GM12878 (cell line): ENCODE data around the gene TANC1. TPM values are rescaled to one million over a fixed set of nuclear protein-coding genes. Genes with fewer than 3 reads are reported as not detected.

ENCODE experiments used
- ATAC-seq: fragments of 200-7000 bp; cut with Tn5 transposase; 3 replicates; pipeline ENCODE4 v1.9.1; 2020; ENCODE audit warnings: mild to moderate bottlenecking, moderate library complexity
- BruUV-seq: library from RNA; stranded (reverse); fragments of 400-500 nt; replicated peaks from 2 replicates; lab custom pipeline; 2021; lab: Mats Ljungman, UMichigan
- CTCF ChIA-PET: fragments of 300-600 bp; sonication (Branson Sonifier 250); formaldehyde crosslinking; extraction: SDS; loops from one replicate; lab custom pipeline; 2021; ENCODE audit warnings: inconsistent platforms; lab: Yijun Ruan, JAX
- POLR2A ChIA-PET: fragments of 350-600 bp; formaldehyde crosslinking; extraction: SDS; loops from one replicate; lab custom pipeline; 2021; ENCODE audit warnings: inconsistent platforms; lab: Charles Lee
- RAD21 ChIA-PET: fragments of 300-600 bp; sonication (Branson Sonifier 250); formaldehyde crosslinking; loops from one replicate; lab custom pipeline; 2023; ENCODE audit warnings: antibody characterized with exemption; ENCODE audit not compliant: unreplicated experiment; lab: Charles Lee
- SMC1A ChIA-PET: fragments of 300-600 bp; sonication (Branson Sonifier 250); formaldehyde crosslinking; loops from one replicate; lab custom pipeline; 2023; ENCODE audit not compliant: unreplicated experiment, uncharacterized antibody; lab: Charles Lee
- DNase-seq: peaks from one replicate; pipeline ENCODE4 v3.0.0-alpha.2; 2011; ENCODE audit warnings: low read depth, low spot score
- FAIRE-seq: peaks from 3 replicates; lab custom pipeline; 2011; peaks lifted over from hg19 to GRCh38; lab: Jason Lieb, UNC
- H2AFZ ChIP-seq: 2 replicates; pipeline ENCODE4 v1.6.0; 2011; ENCODE audit warnings: low read depth, low read length, control low read depth; ENCODE audit not compliant: control insufficient read depth
- H3K27ac ChIP-seq: 2 replicates; pipeline ENCODE4 v1.5.1; 2011; ENCODE audit warnings: control low read depth; ENCODE audit not compliant: control insufficient read depth, insufficient read depth
- H3K27me3 ChIP-seq, 2 experiments: replicated peaks in 1 of 2; 2 replicates each; pipeline versions ENCODE4 v1.6.0 to v1.6.1; 2011; ENCODE audit warnings: low read length in 1 of 2; ENCODE audit not compliant: control insufficient read depth in 2 of 2, insufficient read depth in 2 of 2
- H3K36me3 ChIP-seq, 2 experiments: 2 replicates each; pipeline ENCODE4 v1.5.1; 2011; ENCODE audit warnings: low read length in 1 of 2; ENCODE audit not compliant: control insufficient read depth in 2 of 2, insufficient read depth in 2 of 2
- H3K4me1 ChIP-seq: 2 replicates; pipeline ENCODE4 v1.6.1; 2011; ENCODE audit warnings: mild to moderate bottlenecking, low read length, moderate library complexity, mixed read lengths; ENCODE audit not compliant: control insufficient read depth, insufficient read depth
- H3K4me2 ChIP-seq: 2 replicates; pipeline ENCODE4 v1.6.0; 2011; ENCODE audit warnings: control low read depth; ENCODE audit not compliant: control insufficient read depth, insufficient read depth
- H3K4me3 ChIP-seq: fragments of 200-600 bp; sonication (generic); 2 replicates; pipeline ENCODE4 v1.5.1; 2016
- H3K79me2 ChIP-seq: 2 replicates; pipeline ENCODE4 v1.6.0; 2011; ENCODE audit warnings: low read length; ENCODE audit not compliant: control insufficient read depth, insufficient read depth
- H3K9ac ChIP-seq: 2 replicates; pipeline ENCODE4 v1.8.0; 2011; ENCODE audit warnings: low read length, control low read depth, mixed read lengths; ENCODE audit not compliant: control insufficient read depth, insufficient read depth
- H3K9me3 ChIP-seq: replicated peaks from 3 replicates; pipeline ENCODE4 v1.5.1; 2011; ENCODE audit warnings: mild to moderate bottlenecking, low read length; ENCODE audit not compliant: control insufficient read depth, insufficient read depth
- H4K20me1 ChIP-seq: 2 replicates; pipeline ENCODE4 v1.6.0; 2011; ENCODE audit not compliant: control insufficient read depth, insufficient read depth
- BMI1 ChIP-seq: fragments of 450-650 bp; IDR thresholded peaks from 2 replicates; pipeline ENCODE4 v1.6.1; 2016; ENCODE audit warnings: mild to moderate bottlenecking, moderate library complexity, borderline replicate concordance
- CTCF ChIP-seq, 3 experiments: IDR thresholded peaks in 2 of 3; conservative IDR thresholded peaks in 1 of 3; 2 replicates each; pipeline ENCODE4 v1.5.1; 2011; ENCODE audit warnings: low read depth in 3 of 3, low read length in 3 of 3, mild to moderate bottlenecking in 3 of 3, control low read depth in 2 of 3, moderate library complexity in 2 of 3, inconsistent platforms in 1 of 3, mixed read lengths in 1 of 3; ENCODE audit not compliant: control insufficient read depth in 2 of 3, insufficient read depth in 1 of 3; ENCODE audit errors: extremely low read depth in 1 of 3
- GATAD2B ChIP-seq: fragments of 450-650 bp; conservative IDR thresholded peaks from 2 replicates; pipeline ENCODE4 v1.6.1; 2017; ENCODE audit warnings: low read depth, mild to moderate bottlenecking, moderate library complexity
- IKZF2 ChIP-seq, 2 experiments: fragments of 450-650 bp; IDR thresholded peaks; 2 replicates each; pipeline ENCODE4 v1.6.1; 2017; ENCODE audit warnings: mild to moderate bottlenecking in 2 of 2, moderate library complexity in 2 of 2
- NFYA ChIP-seq: IDR thresholded peaks from 2 replicates; pipeline ENCODE4 v1.6.1; 2011; ENCODE audit warnings: low read depth, mild to moderate bottlenecking, low read length, improper control_type of control experiment, borderline replicate concordance
- RUNX3 ChIP-seq: IDR thresholded peaks from 2 replicates; pipeline ENCODE4 v1.6.1; 2012; ENCODE audit warnings: low read length, inconsistent platforms
- SIX5 ChIP-seq: IDR thresholded peaks from 2 replicates; pipeline ENCODE4 v1.6.1; 2011; ENCODE audit warnings: mild to moderate bottlenecking, low read depth, low read length, moderate library complexity; ENCODE audit not compliant: severe bottlenecking
- WGBS: methylation state at CpG from one replicate; pipeline ENCODE4 v1.1.6; 2016; ENCODE audit warnings: low lambda C conversion rate; ENCODE audit not compliant: insufficient replicate concordance, insufficient coverage; ENCODE audit errors: missing lambda C conversion rate; 5-methylcytosine and 5-hydroxymethylcytosine counted together
- in situ Hi-C: fragments of 300-500 bp; cut with MboI; formaldehyde crosslinking; loops from 9 replicates; pipeline ENCODE4 v1.14.3; 2018; ENCODE audit warnings: mixed read lengths
- intact Hi-C: fragments of 100-400 bp; cut with micrococcal nuclease; formaldehyde crosslinking; loops from one replicate; pipeline ENCODE4 v1.14.2; 2022; ENCODE audit not compliant: unreplicated experiment
- polyA plus RNA-seq, 11 experiments: library from polyadenylated mRNA; depleted of rRNA in 4 of 11; unstranded in 6 of 11; stranded (reverse) in 5 of 11; fragments of >200 nt; fragmentation: Nextera tagmentation in 4 of 11; fragmentation: Illumina TruSeq in 1 of 11; extraction: Ambion mirVana in 4 of 11; extraction: Trizol in 1 of 11; gene quantifications; 1 replicate in 1 of 11; 2 replicates in 10 of 11; pipeline versions ENCODE4 v1.2.1 to v1.2.3, GENCODE V29; 2011 to 2016; ENCODE audit warnings: inconsistent platforms in 2 of 11, missing spikeins in 2 of 11, low read depth in 1 of 11
- total RNA-seq, 4 experiments: library from RNA; depleted of rRNA in 3 of 4; stranded (reverse); fragments of >200 nt in 3 of 4; fragmentation: Illumina TruSeq in 1 of 4; extraction: Trizol in 1 of 4; gene quantifications; 2 replicates each; pipeline versions ENCODE4 v1.2.1 to v1.2.3, GENCODE V29; 2013 to 2021
- TF ChIP-seq, protein P1 (sequence below): fragments of 450-650 bp; IDR thresholded peaks from 2 replicates; pipeline ENCODE4 v1.6.1; 2017; ENCODE audit warnings: mild to moderate bottlenecking

TANC1 gene
- total and polyA plus RNA-seq, 10 of the 15 experiments (the other 5 are each of a cell fraction or from before 2014, with no cell fraction given) = 0.05 to 5.0 (median 0.34) TPM

DNA sequence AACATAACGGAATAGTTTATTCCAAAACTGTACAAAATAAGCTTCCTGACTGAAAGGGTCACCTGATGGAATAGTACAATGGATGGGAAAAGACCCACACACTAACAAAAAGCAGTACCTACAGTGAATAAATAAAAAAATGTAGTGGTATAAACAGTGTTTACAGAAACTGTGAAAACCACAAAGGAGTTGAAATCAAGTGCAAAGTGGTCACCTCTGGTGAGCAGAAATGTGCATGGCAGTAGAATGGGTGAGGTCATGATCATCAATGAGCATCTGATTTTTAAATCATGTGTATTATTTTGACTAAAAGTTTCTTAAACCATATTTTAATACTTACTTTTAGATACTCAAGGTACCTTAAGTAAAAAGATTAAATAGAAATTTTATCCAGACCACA is 306.7 kb downstream of the TANC1 start:
- Histone ChIP-seq H3K4me3 (no peak overlapping the region), H3K27ac (no peak overlapping the region), H3K36me3 (no peaks in the 10 kb centered on the region), H3K9ac (no peak overlapping the region), H3K9me3 (no peaks in the 10 kb centered on the region), H2AFZ (no peak overlapping the region), H3K27me3 (no peaks in the 10 kb centered on the region), H3K4me1 (no peaks in the 10 kb centered on the region), H3K4me2 (no peak overlapping the region), H3K79me2 (no peaks in the 10 kb centered on the region), H4K20me1 (no peaks in the 10 kb centered on the region)
- no peak for TF ChIP-seq BMI1
- TF ChIP-seq NFYA = no peak
- peak; percentile 35; the same call in 1 of the 2 replicates for TF ChIP-seq RUNX3
- TF ChIP-seq SIX5 = no peak
- no peak for TF ChIP-seq GATAD2B
- no peak for TF ChIP-seq IKZF2 (IDR thresholded peaks at IDR 0.05)
- in situ Hi-C loops (no loop called here), intact Hi-C loops (no loop called here)
- ATAC-seq = peak; percentile 62
- SMC1A ChIA-PET = interaction anchor here (1.1 to 1.2 kb wide), 2 partner anchors 9 to 11 kb away, joined by 3 read pairs; no protein-coding TSS in a partner anchor
- POLR2A ChIA-PET = no interaction called here
- FAIRE-seq = no peak
- RAD21 ChIA-PET = no interaction called here
- no TSS peak for BruUV-seq
- CTCF ChIA-PET = no interaction called here
- WGBS = 96% methylated on average over 1 of the region's 1 CpG
- no peak for DNase-seq

DNA sequence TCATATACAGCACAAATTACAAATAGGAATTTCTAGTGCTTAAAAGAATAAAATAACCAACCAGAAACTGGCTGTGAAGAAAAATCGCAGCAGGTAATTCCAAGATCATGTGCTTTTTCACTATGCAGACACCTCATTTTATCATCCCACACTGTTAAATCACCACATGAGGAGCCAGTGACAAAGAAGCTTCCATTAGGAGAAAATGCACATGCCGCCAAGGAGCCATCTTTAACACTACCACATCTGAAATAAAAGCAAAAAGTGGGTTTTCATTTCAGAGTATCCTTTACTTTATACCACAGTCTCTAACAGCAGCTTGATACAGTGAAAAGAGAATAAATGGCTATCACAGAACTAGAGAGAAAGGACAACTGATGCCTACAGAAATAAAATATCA is 311.3 kb downstream of the TANC1 start:
- BruUV-seq = no TSS peak
- Histone ChIP-seq H3K36me3 (no peaks in the 10 kb centered on the region), H2AFZ (no peak overlapping the region), H3K4me2 (no peak overlapping the region), H3K9ac (no peak overlapping the region), H3K4me3 (no peak overlapping the region), H3K4me1 (peaks cover 10% of the 10 kb centered on the region), H4K20me1 (no peaks in the 10 kb centered on the region), H3K27ac (no peak overlapping the region), H3K79me2 (peaks cover 3% of the 10 kb centered on the region), H3K9me3 (peaks cover 4% of the 10 kb centered on the region; the same call in 2 of the 3 replicates), H3K27me3 (no peaks in the 10 kb centered on the region)
- intact Hi-C loops (no loop called here), in situ Hi-C loops (no loop called here)
- ChIA-PET SMC1A (interaction anchor here (1.0 kb wide), 1 partner anchor 11 kb away, joined by 3 read pairs; no protein-coding TSS in a partner anchor), RAD21 (no interaction called here), CTCF (interaction anchor here (1.0 kb wide), 1 partner anchor 10 kb away, joined by 3 read pairs; no protein-coding TSS in a partner anchor), POLR2A (no interaction called here)
- TF ChIP-seq, protein P1, sequence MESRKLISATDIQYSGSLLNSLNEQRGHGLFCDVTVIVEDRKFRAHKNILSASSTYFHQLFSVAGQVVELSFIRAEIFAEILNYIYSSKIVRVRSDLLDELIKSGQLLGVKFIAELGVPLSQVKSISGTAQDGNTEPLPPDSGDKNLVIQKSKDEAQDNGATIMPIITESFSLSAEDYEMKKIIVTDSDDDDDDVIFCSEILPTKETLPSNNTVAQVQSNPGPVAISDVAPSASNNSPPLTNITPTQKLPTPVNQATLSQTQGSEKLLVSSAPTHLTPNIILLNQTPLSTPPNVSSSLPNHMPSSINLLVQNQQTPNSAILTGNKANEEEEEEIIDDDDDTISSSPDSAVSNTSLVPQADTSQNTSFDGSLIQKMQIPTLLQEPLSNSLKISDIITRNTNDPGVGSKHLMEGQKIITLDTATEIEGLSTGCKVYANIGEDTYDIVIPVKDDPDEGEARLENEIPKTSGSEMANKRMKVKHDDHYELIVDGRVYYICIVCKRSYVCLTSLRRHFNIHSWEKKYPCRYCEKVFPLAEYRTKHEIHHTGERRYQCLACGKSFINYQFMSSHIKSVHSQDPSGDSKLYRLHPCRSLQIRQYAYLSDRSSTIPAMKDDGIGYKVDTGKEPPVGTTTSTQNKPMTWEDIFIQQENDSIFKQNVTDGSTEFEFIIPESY = peak; percentile 62; the same call in 1 of the 2 replicates
- no peak for TF ChIP-seq CTCF (IDR thresholded peaks at IDR 0.05 in 2 of 3, conservative IDR thresholded peaks at IDR 0.05 in 1 of 3; ENCODE audit: control insufficient read depth in 2 of 3, extremely low read depth in 1 of 3, insufficient read depth in 1 of 3, low read depth in 3 of 3, low read length in 3 of 3)
- FAIRE-seq = no peak
- no peak for DNase-seq
- WGBS = 100% methylated on average over 2 of the region's 2 CpGs
- no peak for ATAC-seq
